GM23338 (cell line): ENCODE measurements around the gene EEF2. TPM values are rescaled to one million over a fixed set of nuclear protein-coding genes. Genes with fewer than 3 reads are reported as not detected.
A peak's percentile ranks its signal among the peaks of the same experiment; 100 is the strongest.

Source experiments
- ATAC-seq: fragments of 200-7000 bp; cut with Tn5 transposase; 3 replicates; pipeline ENCODE4 v1.9.1; 2020
- DNase-seq: peaks from one replicate; pipeline ENCODE4 v3.0.0-alpha.2; 2015; ENCODE audit warnings: low spot score
- H2AFZ ChIP-seq: fragments of 200-600 bp; sonication (generic); 2 replicates; pipeline ENCODE4 v1.8.0; 2016; ENCODE audit warnings: antibody characterized with exemption, mild to moderate bottlenecking, moderate library complexity
- H3F3A ChIP-seq: fragments of 200-600 bp; sonication (generic); replicated peaks from 2 replicates; pipeline ENCODE4 v1.8.0; 2017; ENCODE audit warnings: antibody characterized with exemption, mixed run types, low read depth
- H3K27ac ChIP-seq: fragments of 200-600 bp; sonication (generic); 2 replicates; pipeline ENCODE4 v1.6.1; 2016; ENCODE audit warnings: low read depth
- H3K27me3 ChIP-seq: fragments of 200-600 bp; sonication (generic); 2 replicates; pipeline ENCODE4 v1.8.0; 2016; ENCODE audit warnings: mild to moderate bottlenecking, mixed run types, moderate library complexity; ENCODE audit not compliant: insufficient read depth
- H3K36me3 ChIP-seq: fragments of 200-600 bp; sonication (generic); 2 replicates; pipeline ENCODE4 v1.8.0; 2016; ENCODE audit warnings: mild to moderate bottlenecking; ENCODE audit not compliant: insufficient read depth
- H3K4me1 ChIP-seq: fragments of 200-600 bp; sonication (generic); 2 replicates; pipeline ENCODE4 v1.8.0; 2016; ENCODE audit warnings: mild to moderate bottlenecking, moderate library complexity; ENCODE audit not compliant: insufficient read depth
- H3K4me2 ChIP-seq: fragments of 200-600 bp; sonication (generic); 2 replicates; pipeline ENCODE4 v1.7.1; 2017; ENCODE audit warnings: mixed run types
- H3K4me3 ChIP-seq: fragments of 200-600 bp; sonication (generic); 2 replicates; pipeline ENCODE4 v1.6.1; 2016; ENCODE audit warnings: mixed run types
- H3K79me2 ChIP-seq: fragments of 200-600 bp; sonication (generic); replicated peaks from 2 replicates; pipeline ENCODE4 v1.8.0; 2017; ENCODE audit warnings: mild to moderate bottlenecking; ENCODE audit not compliant: insufficient read depth
- H3K9me2 ChIP-seq: fragments of 200-600 bp; sonication (generic); 2 replicates; pipeline ENCODE4 v1.8.0; 2017; ENCODE audit not compliant: insufficient read depth
- H4K20me1 ChIP-seq: fragments of 200-600 bp; sonication (generic); replicated peaks from 2 replicates; pipeline ENCODE4 v1.8.0; 2017; ENCODE audit warnings: mild to moderate bottlenecking; ENCODE audit not compliant: insufficient read depth
- H3K27ac Mint-ChIP-seq: 2 replicates; pipeline ENCODE4 v1.8.0; 2020; ENCODE audit warnings: inconsistent platforms, mild to moderate bottlenecking, moderate library complexity, mixed read lengths
- H3K27me3 Mint-ChIP-seq: 3 replicates; pipeline ENCODE4 v1.8.0; 2022; ENCODE audit warnings: low read depth, mild to moderate bottlenecking, moderate library complexity, mixed read lengths, inconsistent platforms; ENCODE audit not compliant: insufficient read depth, poor library complexity
- H3K36me3 Mint-ChIP-seq: 3 replicates; pipeline ENCODE4 v1.8.0; 2021; ENCODE audit warnings: low read depth, mild to moderate bottlenecking, inconsistent platforms, moderate library complexity, mixed read lengths
- H3K4me1 Mint-ChIP-seq: 3 replicates; pipeline ENCODE4 v1.8.0; 2020; ENCODE audit warnings: mild to moderate bottlenecking, inconsistent platforms, mixed read lengths
- H3K4me3 Mint-ChIP-seq: 3 replicates; pipeline ENCODE4 v1.8.0; 2021; ENCODE audit warnings: moderate library complexity, mild to moderate bottlenecking, inconsistent platforms, mixed read lengths
- H3K9me3 Mint-ChIP-seq: 3 replicates; pipeline ENCODE4 v1.8.0; 2020; ENCODE audit warnings: moderate library complexity, mild to moderate bottlenecking, inconsistent platforms, mixed read lengths
- CREB1 ChIP-seq: fragments of 250-450 bp; sonication (Bioruptor Pico); IDR thresholded peaks from 2 replicates; pipeline ENCODE4 v1.5.0; 2020; ENCODE audit warnings: low read depth, mild to moderate bottlenecking, moderate library complexity
- EZH2phosphoT487 ChIP-seq: fragments of 200-600 bp; sonication (generic); IDR thresholded peaks from one replicate; pipeline ENCODE4 v1.8.1; 2018; ENCODE audit warnings: antibody characterized with exemption; ENCODE audit not compliant: unreplicated experiment
- STAT1 ChIP-seq: IDR thresholded peaks from one replicate; pipeline ENCODE4 v1.6.1; 2016; ENCODE audit warnings: antibody characterized with exemption; ENCODE audit not compliant: unreplicated experiment
- ZNF114 ChIP-seq: fragments of 250-450 bp; sonication (Bioruptor Pico); IDR thresholded peaks from 2 replicates; pipeline ENCODE4 v1.5.0; 2020; ENCODE audit warnings: mild to moderate bottlenecking, moderate library complexity
- ZNF331 ChIP-seq: fragments of 250-450 bp; sonication (Bioruptor Pico); IDR thresholded peaks from 2 replicates; pipeline ENCODE4 v1.5.0; 2020; ENCODE audit warnings: low read depth, mild to moderate bottlenecking, moderate library complexity
- polyA plus RNA-seq: library from polyadenylated mRNA; unstranded; fragments of >200 nt; fragmentation: Nextera tagmentation; extraction: Ambion mirVana; gene quantifications from 2 replicates; pipeline ENCODE4 v1.2.1, GENCODE V29; 2016
- total RNA-seq: library from RNA; depleted of rRNA; stranded (reverse); fragments of >200 nt; shearing (Covaris generic); gene quantifications from 2 replicates; pipeline ENCODE4 v1.2.3, GENCODE V29; 2014
- TF ChIP-seq, protein P1 (sequence below): IDR thresholded peaks from one replicate; pipeline ENCODE4 v1.6.1; 2018; ENCODE audit warnings: antibody characterized with exemption; ENCODE audit not compliant: unreplicated experiment
- TF ChIP-seq, protein P2 (sequence below): fragments of 250-450 bp; sonication (Bioruptor Pico); IDR thresholded peaks from 2 replicates; pipeline ENCODE4 v1.5.0; 2020; ENCODE audit warnings: mild to moderate bottlenecking, moderate library complexity

Gene EEF2
- total and polyA plus RNA-seq, 2 experiments from 2014 or later: 772 to 2,987 TPM

DNA sequence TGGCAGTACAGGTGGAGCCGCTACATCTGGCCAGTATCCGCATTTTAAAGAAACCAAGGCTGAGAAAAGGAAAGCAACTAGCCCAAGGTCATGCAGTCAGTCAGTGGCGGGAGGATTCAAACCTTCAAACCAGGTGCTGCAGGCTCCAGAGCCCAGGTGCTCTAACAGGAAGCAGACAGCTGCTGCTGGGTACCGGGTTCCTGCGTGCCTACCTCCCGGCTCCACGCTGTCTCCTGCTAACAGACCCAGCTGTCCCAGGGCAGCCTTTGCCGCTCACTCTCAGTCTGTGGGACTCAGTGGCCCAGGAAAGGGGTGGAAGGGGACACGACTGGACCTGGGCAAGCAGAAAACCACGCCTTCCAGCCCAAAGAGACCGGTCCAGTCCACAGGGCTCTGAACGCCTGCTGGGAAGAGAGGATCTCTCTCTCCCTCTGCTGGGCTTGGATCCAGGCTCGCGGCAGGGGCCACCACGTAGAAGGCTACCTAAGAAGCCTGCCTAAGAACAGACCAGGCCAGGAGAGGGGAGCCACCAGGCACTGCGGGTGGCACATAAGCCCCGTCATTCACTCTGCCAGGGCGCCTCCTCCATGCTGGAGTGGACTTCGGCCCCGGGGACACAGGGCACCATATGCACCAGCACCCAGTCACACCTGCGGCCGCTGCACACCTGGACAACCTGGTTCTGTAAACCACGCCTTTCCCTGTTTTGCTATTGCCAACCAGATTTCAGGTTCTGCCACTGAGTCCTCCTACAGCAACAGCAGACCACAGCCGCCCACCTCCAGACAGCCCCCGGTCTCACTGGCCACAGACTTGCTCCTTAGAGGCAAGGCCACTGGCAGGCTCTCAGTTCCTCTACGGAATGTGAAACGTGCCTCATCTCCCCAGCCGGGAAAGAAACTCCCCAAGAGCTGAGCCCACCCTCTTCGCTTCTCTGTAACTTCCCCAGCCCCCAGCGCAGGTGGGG is 18.9 kb downstream of the EEF2 start:
- no peak for ATAC-seq

More for the DNA sequence above, 18.9 kb downstream of the EEF2 start:
- H4K20me1 ChIP-seq: peaks cover 33% of the 10 kb centered on the region
- peaks cover 50% of the 10 kb centered on the region for H3K79me2 ChIP-seq
- H3K9me2 ChIP-seq: no peaks in the 10 kb centered on the region
- Mint-ChIP-seq H3K4me1 (peaks cover 28% of the 10 kb centered on the region), H3K4me3 (no peak overlapping the region; the same call in 2 of the 3 replicates), H3K27ac (peak overlapping the region; percentile 94), H3K9me3 (no peaks in the 10 kb centered on the region; the same call in 2 of the 3 replicates), H3K36me3 (peaks cover 70% of the 10 kb centered on the region), H3K27me3 (peaks cover 27% of the 10 kb centered on the region)
- no peak overlapping the region for H3K4me2 ChIP-seq
- no peak overlapping the region for H3K4me3 ChIP-seq
- H3K27me3 ChIP-seq: no peaks in the 10 kb centered on the region
- no peak for TF ChIP-seq ZNF114
- TF ChIP-seq, protein P1, sequence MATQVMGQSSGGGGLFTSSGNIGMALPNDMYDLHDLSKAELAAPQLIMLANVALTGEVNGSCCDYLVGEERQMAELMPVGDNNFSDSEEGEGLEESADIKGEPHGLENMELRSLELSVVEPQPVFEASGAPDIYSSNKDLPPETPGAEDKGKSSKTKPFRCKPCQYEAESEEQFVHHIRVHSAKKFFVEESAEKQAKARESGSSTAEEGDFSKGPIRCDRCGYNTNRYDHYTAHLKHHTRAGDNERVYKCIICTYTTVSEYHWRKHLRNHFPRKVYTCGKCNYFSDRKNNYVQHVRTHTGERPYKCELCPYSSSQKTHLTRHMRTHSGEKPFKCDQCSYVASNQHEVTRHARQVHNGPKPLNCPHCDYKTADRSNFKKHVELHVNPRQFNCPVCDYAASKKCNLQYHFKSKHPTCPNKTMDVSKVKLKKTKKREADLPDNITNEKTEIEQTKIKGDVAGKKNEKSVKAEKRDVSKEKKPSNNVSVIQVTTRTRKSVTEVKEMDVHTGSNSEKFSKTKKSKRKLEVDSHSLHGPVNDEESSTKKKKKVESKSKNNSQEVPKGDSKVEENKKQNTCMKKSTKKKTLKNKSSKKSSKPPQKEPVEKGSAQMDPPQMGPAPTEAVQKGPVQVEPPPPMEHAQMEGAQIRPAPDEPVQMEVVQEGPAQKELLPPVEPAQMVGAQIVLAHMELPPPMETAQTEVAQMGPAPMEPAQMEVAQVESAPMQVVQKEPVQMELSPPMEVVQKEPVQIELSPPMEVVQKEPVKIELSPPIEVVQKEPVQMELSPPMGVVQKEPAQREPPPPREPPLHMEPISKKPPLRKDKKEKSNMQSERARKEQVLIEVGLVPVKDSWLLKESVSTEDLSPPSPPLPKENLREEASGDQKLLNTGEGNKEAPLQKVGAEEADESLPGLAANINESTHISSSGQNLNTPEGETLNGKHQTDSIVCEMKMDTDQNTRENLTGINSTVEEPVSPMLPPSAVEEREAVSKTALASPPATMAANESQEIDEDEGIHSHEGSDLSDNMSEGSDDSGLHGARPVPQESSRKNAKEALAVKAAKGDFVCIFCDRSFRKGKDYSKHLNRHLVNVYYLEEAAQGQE: no peak
- TF ChIP-seq, protein P2, sequence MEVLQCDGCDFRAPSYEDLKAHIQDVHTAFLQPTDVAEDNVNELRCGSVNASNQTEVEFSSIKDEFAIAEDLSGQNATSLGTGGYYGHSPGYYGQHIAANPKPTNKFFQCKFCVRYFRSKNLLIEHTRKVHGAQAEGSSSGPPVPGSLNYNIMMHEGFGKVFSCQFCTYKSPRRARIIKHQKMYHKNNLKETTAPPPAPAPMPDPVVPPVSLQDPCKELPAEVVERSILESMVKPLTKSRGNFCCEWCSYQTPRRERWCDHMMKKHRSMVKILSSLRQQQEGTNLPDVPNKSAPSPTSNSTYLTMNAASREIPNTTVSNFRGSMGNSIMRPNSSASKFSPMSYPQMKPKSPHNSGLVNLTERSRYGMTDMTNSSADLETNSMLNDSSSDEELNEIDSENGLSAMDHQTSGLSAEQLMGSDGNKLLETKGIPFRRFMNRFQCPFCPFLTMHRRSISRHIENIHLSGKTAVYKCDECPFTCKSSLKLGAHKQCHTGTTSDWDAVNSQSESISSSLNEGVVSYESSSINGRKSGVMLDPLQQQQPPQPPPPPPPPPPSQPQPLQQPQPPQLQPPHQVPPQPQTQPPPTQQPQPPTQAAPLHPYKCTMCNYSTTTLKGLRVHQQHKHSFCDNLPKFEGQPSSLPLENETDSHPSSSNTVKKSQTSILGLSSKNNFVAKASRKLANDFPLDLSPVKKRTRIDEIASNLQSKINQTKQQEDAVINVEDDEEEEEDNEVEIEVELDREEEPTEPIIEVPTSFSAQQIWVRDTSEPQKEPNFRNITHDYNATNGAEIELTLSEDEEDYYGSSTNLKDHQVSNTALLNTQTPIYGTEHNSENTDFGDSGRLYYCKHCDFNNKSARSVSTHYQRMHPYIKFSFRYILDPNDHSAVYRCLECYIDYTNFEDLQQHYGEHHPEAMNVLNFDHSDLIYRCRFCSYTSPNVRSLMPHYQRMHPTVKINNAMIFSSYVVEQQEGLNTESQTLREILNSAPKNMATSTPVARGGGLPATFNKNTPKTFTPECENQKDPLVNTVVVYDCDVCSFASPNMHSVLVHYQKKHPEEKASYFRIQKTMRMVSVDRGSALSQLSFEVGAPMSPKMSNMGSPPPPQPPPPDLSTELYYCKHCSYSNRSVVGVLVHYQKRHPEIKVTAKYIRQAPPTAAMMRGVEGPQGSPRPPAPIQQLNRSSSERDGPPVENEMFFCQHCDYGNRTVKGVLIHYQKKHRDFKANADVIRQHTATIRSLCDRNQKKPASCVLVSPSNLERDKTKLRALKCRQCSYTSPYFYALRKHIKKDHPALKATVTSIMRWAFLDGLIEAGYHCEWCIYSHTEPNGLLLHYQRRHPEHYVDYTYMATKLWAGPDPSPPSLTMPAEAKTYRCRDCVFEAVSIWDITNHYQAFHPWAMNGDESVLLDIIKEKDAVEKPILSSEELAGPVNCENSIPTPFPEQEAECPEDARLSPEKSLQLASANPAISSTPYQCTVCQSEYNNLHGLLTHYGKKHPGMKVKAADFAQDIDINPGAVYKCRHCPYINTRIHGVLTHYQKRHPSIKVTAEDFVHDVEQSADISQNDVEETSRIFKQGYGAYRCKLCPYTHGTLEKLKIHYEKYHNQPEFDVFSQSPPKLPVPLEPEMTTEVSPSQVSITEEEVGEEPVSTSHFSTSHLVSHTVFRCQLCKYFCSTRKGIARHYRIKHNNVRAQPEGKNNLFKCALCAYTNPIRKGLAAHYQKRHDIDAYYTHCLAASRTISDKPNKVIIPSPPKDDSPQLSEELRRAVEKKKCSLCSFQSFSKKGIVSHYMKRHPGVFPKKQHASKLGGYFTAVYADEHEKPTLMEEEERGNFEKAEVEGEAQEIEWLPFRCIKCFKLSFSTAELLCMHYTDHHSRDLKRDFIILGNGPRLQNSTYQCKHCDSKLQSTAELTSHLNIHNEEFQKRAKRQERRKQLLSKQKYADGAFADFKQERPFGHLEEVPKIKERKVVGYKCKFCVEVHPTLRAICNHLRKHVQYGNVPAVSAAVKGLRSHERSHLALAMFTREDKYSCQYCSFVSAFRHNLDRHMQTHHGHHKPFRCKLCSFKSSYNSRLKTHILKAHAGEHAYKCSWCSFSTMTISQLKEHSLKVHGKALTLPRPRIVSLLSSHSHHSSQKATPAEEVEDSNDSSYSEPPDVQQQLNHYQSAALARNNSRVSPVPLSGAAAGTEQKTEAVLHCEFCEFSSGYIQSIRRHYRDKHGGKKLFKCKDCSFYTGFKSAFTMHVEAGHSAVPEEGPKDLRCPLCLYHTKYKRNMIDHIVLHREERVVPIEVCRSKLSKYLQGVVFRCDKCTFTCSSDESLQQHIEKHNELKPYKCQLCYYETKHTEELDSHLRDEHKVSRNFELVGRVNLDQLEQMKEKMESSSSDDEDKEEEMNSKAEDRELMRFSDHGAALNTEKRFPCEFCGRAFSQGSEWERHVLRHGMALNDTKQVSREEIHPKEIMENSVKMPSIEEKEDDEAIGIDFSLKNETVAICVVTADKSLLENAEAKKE (CRISPR knock-in tag): no peak
- no peak for TF ChIP-seq CREB1 (CRISPR knock-in tag)
- no peak for TF ChIP-seq ZNF331 (CRISPR knock-in tag)
- no peak for TF ChIP-seq EZH2phosphoT487
- no peak for TF ChIP-seq STAT1
- no peak for DNase-seq
- H3F3A ChIP-seq: peaks cover 25% of the 10 kb centered on the region
- H3K36me3 ChIP-seq: peaks cover 14% of the 10 kb centered on the region; the same call in 1 of the 2 replicates
- peak overlapping the region; percentile 89 for H3K27ac ChIP-seq
- peaks cover 15% of the 10 kb centered on the region for H3K4me1 ChIP-seq
- H2AFZ ChIP-seq: no peak overlapping the region
